Liver (tissue), 9 donors: ENCODE measurements around the gene CCDC77. TPM values are rescaled to one million over a fixed set of nuclear protein-coding genes. Genes with fewer than 3 reads are reported as not detected.

Source experiments
- DNase-seq: peaks from one replicate; pipeline ENCODE4 v3.0.0-alpha.2; 2017; ENCODE audit warnings: low spot score
- H3K27ac ChIP-seq, 2 donors: one replicate each; pipeline ENCODE4 v1.7.0; 2013; ENCODE audit warnings: inconsistent platforms in 2 of 2, low read length in 2 of 2, control low read depth in 1 of 2, low read depth in 1 of 2, mild to moderate bottlenecking in 1 of 2
- H3K27me3 ChIP-seq, 4 donors: one replicate each; pipeline versions ENCODE4 v1.6.1 to v1.7.0; 2013; ENCODE audit warnings: low read length in 3 of 4, inconsistent platforms in 1 of 4, mild to moderate bottlenecking in 1 of 4, moderate library complexity in 1 of 4; ENCODE audit not compliant: control insufficient read depth in 4 of 4, insufficient read depth in 4 of 4
- H3K36me3 ChIP-seq, 4 donors: one replicate each; pipeline versions ENCODE4 v1.6.1 to v1.7.0; 2013; ENCODE audit warnings: low read length in 3 of 4, mild to moderate bottlenecking in 3 of 4, low read depth in 1 of 4, moderate library complexity in 1 of 4; ENCODE audit not compliant: control insufficient read depth in 4 of 4, insufficient read depth in 3 of 4
- H3K4me1 ChIP-seq, 4 donors: one replicate each; pipeline versions ENCODE4 v1.6.1 to v1.7.0; 2013; ENCODE audit warnings: low read length in 3 of 4, mild to moderate bottlenecking in 3 of 4, moderate library complexity in 1 of 4; ENCODE audit not compliant: control insufficient read depth in 4 of 4, insufficient read depth in 4 of 4
- H3K4me3 ChIP-seq, 3 donors: one replicate each; pipeline versions ENCODE4 v1.6.1 to v1.7.0; 2013; ENCODE audit warnings: low read length in 3 of 3, control low read depth in 1 of 3, low read depth in 1 of 3, mild to moderate bottlenecking in 1 of 3
- H3K9ac ChIP-seq, 2 donors: one replicate each; pipeline ENCODE4 v1.7.0; 2013; ENCODE audit warnings: low read length in 2 of 2, mild to moderate bottlenecking in 2 of 2, moderate library complexity in 2 of 2, control low read depth in 1 of 2, low read depth in 1 of 2
- H3K9me3 ChIP-seq, 4 donors: one replicate each; pipeline versions ENCODE4 v1.6.1 to v1.7.0; 2013; ENCODE audit warnings: low read length in 3 of 4; ENCODE audit not compliant: control insufficient read depth in 4 of 4
- ATF3 ChIP-seq: IDR thresholded peaks from 2 replicates; pipeline ENCODE4 v1.6.1; 2016; ENCODE audit warnings: antibody characterized with exemption
- EGR1 ChIP-seq, 2 donors: IDR thresholded peaks; 2 replicates each; pipeline ENCODE4 v1.6.1; 2016 to 2018; ENCODE audit warnings: antibody characterized with exemption in 2 of 2, low read depth in 2 of 2
- FOXA1 ChIP-seq: IDR thresholded peaks from 2 replicates; pipeline ENCODE4 v1.6.1; 2016; ENCODE audit warnings: antibody characterized with exemption
- FOXA2 ChIP-seq: IDR thresholded peaks from 2 replicates; pipeline ENCODE4 v1.6.1; 2016; ENCODE audit warnings: antibody characterized with exemption
- GABPA ChIP-seq, 2 donors: IDR thresholded peaks in 1 of 2; conservative IDR thresholded peaks in 1 of 2; 2 replicates each; pipeline ENCODE4 v1.6.1; 2016; ENCODE audit warnings: antibody characterized with exemption in 2 of 2, mild to moderate bottlenecking in 1 of 2, moderate library complexity in 1 of 2
- HNF4A ChIP-seq, 2 donors: conservative IDR thresholded peaks; 2 replicates each; pipeline ENCODE4 v1.6.1; 2016; ENCODE audit warnings: antibody characterized with exemption in 2 of 2, mild to moderate bottlenecking in 2 of 2
- HNF4G ChIP-seq: IDR thresholded peaks from 2 replicates; pipeline ENCODE4 v1.6.1; 2016; ENCODE audit warnings: antibody characterized with exemption
- JUND ChIP-seq, 2 donors: IDR thresholded peaks; 2 replicates each; pipeline ENCODE4 v1.6.1; 2016; ENCODE audit warnings: antibody characterized with exemption in 2 of 2
- MAX ChIP-seq: IDR thresholded peaks from 2 replicates; pipeline ENCODE4 v1.6.1; 2016; ENCODE audit warnings: antibody characterized with exemption
- NR2F2 ChIP-seq: IDR thresholded peaks from 2 replicates; pipeline ENCODE4 v1.6.1; 2016; ENCODE audit warnings: antibody characterized with exemption
- RAD21 ChIP-seq, 2 donors: IDR thresholded peaks; 2 replicates each; pipeline ENCODE4 v1.6.1; 2016; ENCODE audit warnings: antibody characterized with exemption in 2 of 2, mild to moderate bottlenecking in 2 of 2
- REST ChIP-seq: IDR thresholded peaks from 2 replicates; pipeline ENCODE4 v1.6.1; 2016; ENCODE audit warnings: antibody characterized with exemption, mild to moderate bottlenecking
- RXRA ChIP-seq, 2 donors: IDR thresholded peaks; 2 replicates each; pipeline ENCODE4 v1.6.1; 2017 to 2018; ENCODE audit warnings: antibody characterized with exemption in 2 of 2, mild to moderate bottlenecking in 1 of 2
- SP1 ChIP-seq: IDR thresholded peaks from 2 replicates; pipeline ENCODE4 v1.6.1; 2018; ENCODE audit warnings: antibody characterized with exemption, mild to moderate bottlenecking
- TAF1 ChIP-seq: conservative IDR thresholded peaks from 2 replicates; pipeline ENCODE4 v1.6.1; 2016; ENCODE audit warnings: antibody characterized with exemption, mild to moderate bottlenecking
- YY1 ChIP-seq: IDR thresholded peaks from 2 replicates; pipeline ENCODE4 v1.6.1; 2016; ENCODE audit warnings: antibody characterized with exemption, mild to moderate bottlenecking
- WGBS: extraction: QIAGEN DNeasy Blood & Tissue Kit; methylation state at CpG from one replicate; pipeline ENCODE4 v1.1.7; 2013; 5-methylcytosine and 5-hydroxymethylcytosine counted together
- polyA plus RNA-seq, 2 donors: library from polyadenylated mRNA; stranded (reverse) in 1 of 2; unstranded in 1 of 2; fragments of 200-250 nt in 1 of 2; fragments of >200 nt in 1 of 2; fragmentation: Nextera tagmentation in 1 of 2; extraction: Ambion mirVana in 1 of 2; gene quantifications; one replicate each; pipeline versions ENCODE4 v1.2.1 to v1.2.3, GENCODE V29; 2013 to 2015
- total RNA-seq, 2 donors: library from RNA; depleted of rRNA; stranded (reverse); fragments of >200 nt; gene quantifications; one replicate each; pipeline ENCODE4 v1.2.3, GENCODE V29; 2014
- TF ChIP-seq, protein P1 (sequence below): IDR thresholded peaks from 2 replicates; pipeline ENCODE4 v1.6.1; 2016; ENCODE audit warnings: antibody characterized with exemption
- TF ChIP-seq, protein P2 (sequence below): fragments of 150-350 bp; IDR thresholded peaks from 2 replicates; pipeline ENCODE4 v1.5.1; 2017; ENCODE audit warnings: improper control_type of control experiment, low read depth, low read length; ENCODE audit not compliant: missing input control
- donor health status: healthy.
- donor health status: healthy.
- donor health status: healthy.
- donor health status: healthy.
- donor health status: healthy.

Gene CCDC77
- total RNA-seq (1 to 10 TPM; 3.9 to 4.2 TPM), polyA plus RNA-seq (1 to 10 TPM; 1.2 to 1.5 TPM)

DNA sequence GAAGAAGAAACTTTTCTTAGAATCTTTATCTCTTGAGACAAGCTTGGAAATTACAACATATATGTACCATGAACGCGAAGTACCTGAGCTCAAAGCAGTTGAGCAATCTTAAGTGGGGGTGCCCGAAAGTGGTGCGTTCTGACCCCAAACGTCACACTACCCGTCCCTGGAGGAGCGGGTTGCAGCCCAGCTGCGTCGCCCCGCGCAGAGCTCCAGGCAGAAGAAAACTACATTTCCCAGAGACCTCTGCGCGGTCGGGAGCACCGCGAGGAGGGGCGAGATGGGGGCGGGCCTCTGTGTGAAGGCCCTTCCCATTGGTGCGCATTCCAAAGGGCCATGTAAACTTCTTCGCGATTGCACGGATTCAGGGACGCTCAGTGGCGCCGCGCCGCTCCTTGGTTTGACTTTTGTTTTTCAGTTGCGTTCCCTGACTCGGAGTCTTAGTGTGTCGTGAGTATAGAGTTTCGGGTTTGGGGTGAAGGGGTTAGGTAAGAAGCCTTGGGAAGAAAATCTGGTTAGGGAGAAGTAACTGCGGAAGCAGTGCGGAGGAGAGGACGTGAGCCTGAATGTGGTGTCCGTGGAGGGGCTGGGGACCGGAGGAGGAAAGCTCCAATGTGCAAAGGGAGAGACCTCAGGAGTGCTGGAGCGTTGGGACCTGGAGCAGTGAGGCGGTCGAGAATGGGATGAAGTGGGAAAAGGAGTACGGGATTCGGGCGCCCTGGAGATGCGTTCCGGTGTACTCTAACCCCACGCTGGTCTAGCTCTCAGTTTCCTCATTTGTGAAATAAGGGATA, at the start of gene CCDC77:
CCDC77 (plus strand) TSS at position 410 of the 794 bp plus-strand sequence. CDS start 7,740 bp downstream, outside the sequence.
- H3K36me3 ChIP-seq: no peaks in the 10 kb centered on the region
- H3K9me3 ChIP-seq: no peaks in the 10 kb centered on the region
- H3K27me3 ChIP-seq: no peaks in the 10 kb centered on the region
- H3K27ac ChIP-seq: no peak within 1 kb of the TSS
- peak within 1 kb of the TSS; percentile 61 to 86 for H3K9ac ChIP-seq
- peak; percentile 96 for DNase-seq
- TF ChIP-seq, protein P1, sequence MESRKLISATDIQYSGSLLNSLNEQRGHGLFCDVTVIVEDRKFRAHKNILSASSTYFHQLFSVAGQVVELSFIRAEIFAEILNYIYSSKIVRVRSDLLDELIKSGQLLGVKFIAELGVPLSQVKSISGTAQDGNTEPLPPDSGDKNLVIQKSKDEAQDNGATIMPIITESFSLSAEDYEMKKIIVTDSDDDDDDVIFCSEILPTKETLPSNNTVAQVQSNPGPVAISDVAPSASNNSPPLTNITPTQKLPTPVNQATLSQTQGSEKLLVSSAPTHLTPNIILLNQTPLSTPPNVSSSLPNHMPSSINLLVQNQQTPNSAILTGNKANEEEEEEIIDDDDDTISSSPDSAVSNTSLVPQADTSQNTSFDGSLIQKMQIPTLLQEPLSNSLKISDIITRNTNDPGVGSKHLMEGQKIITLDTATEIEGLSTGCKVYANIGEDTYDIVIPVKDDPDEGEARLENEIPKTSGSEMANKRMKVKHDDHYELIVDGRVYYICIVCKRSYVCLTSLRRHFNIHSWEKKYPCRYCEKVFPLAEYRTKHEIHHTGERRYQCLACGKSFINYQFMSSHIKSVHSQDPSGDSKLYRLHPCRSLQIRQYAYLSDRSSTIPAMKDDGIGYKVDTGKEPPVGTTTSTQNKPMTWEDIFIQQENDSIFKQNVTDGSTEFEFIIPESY: peak; percentile 98
- no peak for TF ChIP-seq EGR1 (IDR thresholded peaks at IDR 0.05; ENCODE audit: low read depth in 2 of 2)
- TF ChIP-seq REST: peak; percentile 28
- TF ChIP-seq MAX: no peak
- peak; percentile 99 for TF ChIP-seq SP1
- TF ChIP-seq TAF1: no peak
- TF ChIP-seq ATF3: no peak
- TF ChIP-seq JUND (IDR thresholded peaks at IDR 0.05): no peak
- peak; percentile 77 for TF ChIP-seq YY1
- TF ChIP-seq FOXA2: no peak
- no peak for TF ChIP-seq RAD21 (IDR thresholded peaks at IDR 0.05)
- TF ChIP-seq NR2F2: peak; percentile 10
- TF ChIP-seq HNF4A (conservative IDR thresholded peaks at IDR 0.05): no peak
- TF ChIP-seq HNF4G: no peak
- no peak for TF ChIP-seq FOXA1
- TF ChIP-seq RXRA (IDR thresholded peaks at IDR 0.05): no peak
- TF ChIP-seq, protein P2, sequence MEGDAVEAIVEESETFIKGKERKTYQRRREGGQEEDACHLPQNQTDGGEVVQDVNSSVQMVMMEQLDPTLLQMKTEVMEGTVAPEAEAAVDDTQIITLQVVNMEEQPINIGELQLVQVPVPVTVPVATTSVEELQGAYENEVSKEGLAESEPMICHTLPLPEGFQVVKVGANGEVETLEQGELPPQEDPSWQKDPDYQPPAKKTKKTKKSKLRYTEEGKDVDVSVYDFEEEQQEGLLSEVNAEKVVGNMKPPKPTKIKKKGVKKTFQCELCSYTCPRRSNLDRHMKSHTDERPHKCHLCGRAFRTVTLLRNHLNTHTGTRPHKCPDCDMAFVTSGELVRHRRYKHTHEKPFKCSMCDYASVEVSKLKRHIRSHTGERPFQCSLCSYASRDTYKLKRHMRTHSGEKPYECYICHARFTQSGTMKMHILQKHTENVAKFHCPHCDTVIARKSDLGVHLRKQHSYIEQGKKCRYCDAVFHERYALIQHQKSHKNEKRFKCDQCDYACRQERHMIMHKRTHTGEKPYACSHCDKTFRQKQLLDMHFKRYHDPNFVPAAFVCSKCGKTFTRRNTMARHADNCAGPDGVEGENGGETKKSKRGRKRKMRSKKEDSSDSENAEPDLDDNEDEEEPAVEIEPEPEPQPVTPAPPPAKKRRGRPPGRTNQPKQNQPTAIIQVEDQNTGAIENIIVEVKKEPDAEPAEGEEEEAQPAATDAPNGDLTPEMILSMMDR: no peak
- TF ChIP-seq GABPA (IDR thresholded peaks at IDR 0.05 in 1 of 2, conservative IDR thresholded peaks at IDR 0.05 in 1 of 2): peak in 1 of 2 donors; percentile 84
- peaks cover 0 to 15% (median 11%) of the 10 kb centered on the region in 4 donors for H3K4me1 ChIP-seq
- H3K4me3 ChIP-seq: peak within 1 kb of the TSS; percentile 57 to 96 (median 86)
- under 1% methylated on average over 45 of the region's 45 CpGs for WGBS
